Liver (tissue), 3 donors: Measurements from ENCODE around the gene KATNIP.

Experiments
- EGR1 ChIP-seq, 2 donors: IDR thresholded peaks; 2 replicates each; pipeline ENCODE4 v1.6.1; 2016 to 2018; ENCODE audit warnings: antibody characterized with exemption in 2 of 2, low read depth in 2 of 2
- FOXA1 ChIP-seq: IDR thresholded peaks from 2 replicates; pipeline ENCODE4 v1.6.1; 2016; ENCODE audit warnings: antibody characterized with exemption
- GABPA ChIP-seq, 2 donors: IDR thresholded peaks in 1 of 2; conservative IDR thresholded peaks in 1 of 2; 2 replicates each; pipeline ENCODE4 v1.6.1; 2016; ENCODE audit warnings: antibody characterized with exemption in 2 of 2, mild to moderate bottlenecking in 1 of 2, moderate library complexity in 1 of 2
- JUND ChIP-seq, 2 donors: IDR thresholded peaks; 2 replicates each; pipeline ENCODE4 v1.6.1; 2016; ENCODE audit warnings: antibody characterized with exemption in 2 of 2
- RAD21 ChIP-seq, 2 donors: IDR thresholded peaks; 2 replicates each; pipeline ENCODE4 v1.6.1; 2016; ENCODE audit warnings: antibody characterized with exemption in 2 of 2, mild to moderate bottlenecking in 2 of 2
- RXRA ChIP-seq, 2 donors: IDR thresholded peaks; 2 replicates each; pipeline ENCODE4 v1.6.1; 2017 to 2018; ENCODE audit warnings: antibody characterized with exemption in 2 of 2, mild to moderate bottlenecking in 1 of 2
- SP1 ChIP-seq: IDR thresholded peaks from 2 replicates; pipeline ENCODE4 v1.6.1; 2018; ENCODE audit warnings: antibody characterized with exemption, mild to moderate bottlenecking
- TAF1 ChIP-seq: conservative IDR thresholded peaks from 2 replicates; pipeline ENCODE4 v1.6.1; 2016; ENCODE audit warnings: antibody characterized with exemption, mild to moderate bottlenecking
- YY1 ChIP-seq: IDR thresholded peaks from 2 replicates; pipeline ENCODE4 v1.6.1; 2016; ENCODE audit warnings: antibody characterized with exemption, mild to moderate bottlenecking
- TF ChIP-seq, protein P1 (sequence below): fragments of 150-350 bp; IDR thresholded peaks from 2 replicates; pipeline ENCODE4 v1.5.1; 2017; ENCODE audit warnings: improper control_type of control experiment, low read depth, low read length; ENCODE audit not compliant: missing input control
- TF ChIP-seq, protein P2 (sequence below): IDR thresholded peaks from 2 replicates; pipeline ENCODE4 v1.6.1; 2016; ENCODE audit warnings: antibody characterized with exemption
- TF ChIP-seq, protein P3 (sequence below): IDR thresholded peaks from 2 replicates; pipeline ENCODE4 v1.6.1; 2016; ENCODE audit warnings: antibody characterized with exemption, mild to moderate bottlenecking
- TF ChIP-seq, protein P4 (sequence below): IDR thresholded peaks from 2 replicates; pipeline ENCODE4 v1.6.1; 2016; ENCODE audit warnings: antibody characterized with exemption
- TF ChIP-seq, protein P5 (sequence below): IDR thresholded peaks from 2 replicates; pipeline ENCODE4 v1.6.1; 2016; ENCODE audit warnings: antibody characterized with exemption
- donor health status: healthy.
- donor health status: healthy.

DNA sequence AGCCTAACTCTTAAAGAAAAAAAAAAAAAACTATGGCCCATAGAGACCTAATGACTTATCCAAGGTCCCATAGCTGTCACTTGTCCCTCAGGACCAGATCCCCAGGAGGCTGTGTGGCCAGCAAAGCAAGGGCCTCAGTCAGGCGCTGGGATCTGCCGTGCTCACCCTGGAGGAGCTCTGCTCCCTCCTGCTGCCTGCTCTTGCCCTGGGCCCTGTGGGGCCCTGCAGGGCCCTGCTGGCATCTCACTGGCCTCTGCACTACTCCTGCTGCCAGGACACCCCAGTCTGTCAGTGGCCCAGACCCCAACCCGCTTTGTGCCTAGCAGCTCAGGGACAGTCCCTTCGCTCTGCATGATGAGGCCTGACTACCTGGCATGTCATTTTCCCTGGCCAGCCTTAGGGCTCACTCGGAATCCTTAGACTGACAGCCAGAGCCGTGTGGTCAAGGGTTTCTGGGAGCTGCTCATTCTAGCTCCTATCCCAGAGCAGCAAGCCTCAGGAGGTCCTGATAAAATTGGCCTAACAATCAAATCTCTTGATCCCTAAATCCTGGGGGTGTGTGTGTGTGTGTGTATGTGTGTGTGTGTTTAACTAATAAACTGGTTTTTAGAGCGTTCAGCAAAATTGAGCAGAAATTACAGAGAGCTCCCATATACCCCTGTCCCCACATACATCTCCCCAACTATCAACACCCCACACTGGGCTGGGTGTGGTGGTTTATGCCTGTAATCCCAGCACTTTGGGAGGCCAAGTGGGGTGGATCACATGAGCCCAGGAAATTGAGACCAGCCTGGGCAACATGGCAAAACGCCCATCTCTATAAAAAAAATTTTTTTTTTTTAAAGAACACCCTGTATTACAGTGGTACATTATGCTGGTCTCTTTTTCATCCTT lies 21.7 kb downstream of the KATNIP start:
- TF ChIP-seq, protein P1, sequence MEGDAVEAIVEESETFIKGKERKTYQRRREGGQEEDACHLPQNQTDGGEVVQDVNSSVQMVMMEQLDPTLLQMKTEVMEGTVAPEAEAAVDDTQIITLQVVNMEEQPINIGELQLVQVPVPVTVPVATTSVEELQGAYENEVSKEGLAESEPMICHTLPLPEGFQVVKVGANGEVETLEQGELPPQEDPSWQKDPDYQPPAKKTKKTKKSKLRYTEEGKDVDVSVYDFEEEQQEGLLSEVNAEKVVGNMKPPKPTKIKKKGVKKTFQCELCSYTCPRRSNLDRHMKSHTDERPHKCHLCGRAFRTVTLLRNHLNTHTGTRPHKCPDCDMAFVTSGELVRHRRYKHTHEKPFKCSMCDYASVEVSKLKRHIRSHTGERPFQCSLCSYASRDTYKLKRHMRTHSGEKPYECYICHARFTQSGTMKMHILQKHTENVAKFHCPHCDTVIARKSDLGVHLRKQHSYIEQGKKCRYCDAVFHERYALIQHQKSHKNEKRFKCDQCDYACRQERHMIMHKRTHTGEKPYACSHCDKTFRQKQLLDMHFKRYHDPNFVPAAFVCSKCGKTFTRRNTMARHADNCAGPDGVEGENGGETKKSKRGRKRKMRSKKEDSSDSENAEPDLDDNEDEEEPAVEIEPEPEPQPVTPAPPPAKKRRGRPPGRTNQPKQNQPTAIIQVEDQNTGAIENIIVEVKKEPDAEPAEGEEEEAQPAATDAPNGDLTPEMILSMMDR = no peak
- TF ChIP-seq, protein P2, sequence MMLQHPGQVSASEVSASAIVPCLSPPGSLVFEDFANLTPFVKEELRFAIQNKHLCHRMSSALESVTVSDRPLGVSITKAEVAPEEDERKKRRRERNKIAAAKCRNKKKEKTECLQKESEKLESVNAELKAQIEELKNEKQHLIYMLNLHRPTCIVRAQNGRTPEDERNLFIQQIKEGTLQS = no peak
- TF ChIP-seq JUND (IDR thresholded peaks at IDR 0.05) (no peak), YY1 (no peak), TAF1 (no peak), SP1 (no peak), RAD21 (IDR thresholded peaks at IDR 0.05) (no peak), EGR1 (IDR thresholded peaks at IDR 0.05; ENCODE audit: low read depth in 2 of 2) (no peak), FOXA1 (no peak), GABPA (IDR thresholded peaks at IDR 0.05 in 1 of 2, conservative IDR thresholded peaks at IDR 0.05 in 1 of 2) (no peak), RXRA (IDR thresholded peaks at IDR 0.05) (no peak)
- TF ChIP-seq, protein P3, sequence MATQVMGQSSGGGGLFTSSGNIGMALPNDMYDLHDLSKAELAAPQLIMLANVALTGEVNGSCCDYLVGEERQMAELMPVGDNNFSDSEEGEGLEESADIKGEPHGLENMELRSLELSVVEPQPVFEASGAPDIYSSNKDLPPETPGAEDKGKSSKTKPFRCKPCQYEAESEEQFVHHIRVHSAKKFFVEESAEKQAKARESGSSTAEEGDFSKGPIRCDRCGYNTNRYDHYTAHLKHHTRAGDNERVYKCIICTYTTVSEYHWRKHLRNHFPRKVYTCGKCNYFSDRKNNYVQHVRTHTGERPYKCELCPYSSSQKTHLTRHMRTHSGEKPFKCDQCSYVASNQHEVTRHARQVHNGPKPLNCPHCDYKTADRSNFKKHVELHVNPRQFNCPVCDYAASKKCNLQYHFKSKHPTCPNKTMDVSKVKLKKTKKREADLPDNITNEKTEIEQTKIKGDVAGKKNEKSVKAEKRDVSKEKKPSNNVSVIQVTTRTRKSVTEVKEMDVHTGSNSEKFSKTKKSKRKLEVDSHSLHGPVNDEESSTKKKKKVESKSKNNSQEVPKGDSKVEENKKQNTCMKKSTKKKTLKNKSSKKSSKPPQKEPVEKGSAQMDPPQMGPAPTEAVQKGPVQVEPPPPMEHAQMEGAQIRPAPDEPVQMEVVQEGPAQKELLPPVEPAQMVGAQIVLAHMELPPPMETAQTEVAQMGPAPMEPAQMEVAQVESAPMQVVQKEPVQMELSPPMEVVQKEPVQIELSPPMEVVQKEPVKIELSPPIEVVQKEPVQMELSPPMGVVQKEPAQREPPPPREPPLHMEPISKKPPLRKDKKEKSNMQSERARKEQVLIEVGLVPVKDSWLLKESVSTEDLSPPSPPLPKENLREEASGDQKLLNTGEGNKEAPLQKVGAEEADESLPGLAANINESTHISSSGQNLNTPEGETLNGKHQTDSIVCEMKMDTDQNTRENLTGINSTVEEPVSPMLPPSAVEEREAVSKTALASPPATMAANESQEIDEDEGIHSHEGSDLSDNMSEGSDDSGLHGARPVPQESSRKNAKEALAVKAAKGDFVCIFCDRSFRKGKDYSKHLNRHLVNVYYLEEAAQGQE = no peak
- TF ChIP-seq, protein P4, sequence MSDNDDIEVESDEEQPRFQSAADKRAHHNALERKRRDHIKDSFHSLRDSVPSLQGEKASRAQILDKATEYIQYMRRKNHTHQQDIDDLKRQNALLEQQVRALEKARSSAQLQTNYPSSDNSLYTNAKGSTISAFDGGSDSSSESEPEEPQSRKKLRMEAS = no peak
- TF ChIP-seq, protein P5, sequence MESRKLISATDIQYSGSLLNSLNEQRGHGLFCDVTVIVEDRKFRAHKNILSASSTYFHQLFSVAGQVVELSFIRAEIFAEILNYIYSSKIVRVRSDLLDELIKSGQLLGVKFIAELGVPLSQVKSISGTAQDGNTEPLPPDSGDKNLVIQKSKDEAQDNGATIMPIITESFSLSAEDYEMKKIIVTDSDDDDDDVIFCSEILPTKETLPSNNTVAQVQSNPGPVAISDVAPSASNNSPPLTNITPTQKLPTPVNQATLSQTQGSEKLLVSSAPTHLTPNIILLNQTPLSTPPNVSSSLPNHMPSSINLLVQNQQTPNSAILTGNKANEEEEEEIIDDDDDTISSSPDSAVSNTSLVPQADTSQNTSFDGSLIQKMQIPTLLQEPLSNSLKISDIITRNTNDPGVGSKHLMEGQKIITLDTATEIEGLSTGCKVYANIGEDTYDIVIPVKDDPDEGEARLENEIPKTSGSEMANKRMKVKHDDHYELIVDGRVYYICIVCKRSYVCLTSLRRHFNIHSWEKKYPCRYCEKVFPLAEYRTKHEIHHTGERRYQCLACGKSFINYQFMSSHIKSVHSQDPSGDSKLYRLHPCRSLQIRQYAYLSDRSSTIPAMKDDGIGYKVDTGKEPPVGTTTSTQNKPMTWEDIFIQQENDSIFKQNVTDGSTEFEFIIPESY = no peak
